Measurements from ENCODE around the gene INO80B.

INO80B gene

DNA sequence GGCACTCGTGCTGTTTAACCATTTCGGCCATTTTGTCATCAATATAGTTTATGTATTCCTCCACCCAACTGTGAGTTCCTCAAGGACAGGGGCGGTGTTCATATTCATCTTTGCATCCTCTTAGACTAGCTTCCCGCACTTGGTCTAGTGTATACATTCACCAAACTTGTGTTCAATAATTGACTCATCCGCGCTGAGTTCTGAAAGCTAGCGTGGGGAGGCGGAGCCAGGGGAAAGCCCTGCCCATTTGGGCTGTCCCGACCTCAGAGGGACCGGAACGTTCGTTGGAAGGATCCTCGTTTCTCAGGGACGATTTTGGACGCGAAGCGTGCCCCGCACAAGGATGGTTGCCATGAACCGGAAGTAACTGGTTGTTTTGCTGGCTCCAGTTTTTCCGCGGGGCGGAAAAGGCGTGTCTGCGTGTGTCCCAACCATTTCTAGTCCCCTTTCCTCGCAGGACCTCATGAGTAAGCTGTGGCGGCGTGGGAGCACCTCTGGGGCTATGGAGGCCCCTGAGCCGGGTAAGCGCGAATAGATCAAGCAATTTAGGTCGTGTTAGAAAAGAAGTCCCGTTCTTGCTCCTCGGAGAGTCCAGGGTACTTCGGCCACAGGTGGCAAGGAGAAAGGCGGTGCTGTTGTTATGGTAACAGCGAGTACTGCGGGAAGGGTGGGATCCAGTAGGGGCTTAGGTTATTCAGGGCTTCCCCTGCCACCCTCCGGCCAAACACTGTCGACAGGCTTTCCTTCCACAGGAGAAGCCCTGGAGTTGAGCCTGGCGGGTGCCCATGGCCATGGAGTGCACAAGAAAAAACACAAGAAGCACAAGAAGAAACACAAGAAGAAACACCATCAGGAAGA lies at the start of gene INO80B:
INO80B (plus strand) TSS at position 434 of the 858 bp plus-strand sequence; CDS start at position 464, 30 bp downstream.
- TF ChIP-seq, protein P1, sequence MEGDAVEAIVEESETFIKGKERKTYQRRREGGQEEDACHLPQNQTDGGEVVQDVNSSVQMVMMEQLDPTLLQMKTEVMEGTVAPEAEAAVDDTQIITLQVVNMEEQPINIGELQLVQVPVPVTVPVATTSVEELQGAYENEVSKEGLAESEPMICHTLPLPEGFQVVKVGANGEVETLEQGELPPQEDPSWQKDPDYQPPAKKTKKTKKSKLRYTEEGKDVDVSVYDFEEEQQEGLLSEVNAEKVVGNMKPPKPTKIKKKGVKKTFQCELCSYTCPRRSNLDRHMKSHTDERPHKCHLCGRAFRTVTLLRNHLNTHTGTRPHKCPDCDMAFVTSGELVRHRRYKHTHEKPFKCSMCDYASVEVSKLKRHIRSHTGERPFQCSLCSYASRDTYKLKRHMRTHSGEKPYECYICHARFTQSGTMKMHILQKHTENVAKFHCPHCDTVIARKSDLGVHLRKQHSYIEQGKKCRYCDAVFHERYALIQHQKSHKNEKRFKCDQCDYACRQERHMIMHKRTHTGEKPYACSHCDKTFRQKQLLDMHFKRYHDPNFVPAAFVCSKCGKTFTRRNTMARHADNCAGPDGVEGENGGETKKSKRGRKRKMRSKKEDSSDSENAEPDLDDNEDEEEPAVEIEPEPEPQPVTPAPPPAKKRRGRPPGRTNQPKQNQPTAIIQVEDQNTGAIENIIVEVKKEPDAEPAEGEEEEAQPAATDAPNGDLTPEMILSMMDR (conservative IDR thresholded peaks at IDR 0.05; ENCODE audit: control insufficient read depth, insufficient read depth, low read depth, low read length) = no peak
- DNase-seq (ENCODE audit: low read depth) = peak; percentile 99

DNA sequence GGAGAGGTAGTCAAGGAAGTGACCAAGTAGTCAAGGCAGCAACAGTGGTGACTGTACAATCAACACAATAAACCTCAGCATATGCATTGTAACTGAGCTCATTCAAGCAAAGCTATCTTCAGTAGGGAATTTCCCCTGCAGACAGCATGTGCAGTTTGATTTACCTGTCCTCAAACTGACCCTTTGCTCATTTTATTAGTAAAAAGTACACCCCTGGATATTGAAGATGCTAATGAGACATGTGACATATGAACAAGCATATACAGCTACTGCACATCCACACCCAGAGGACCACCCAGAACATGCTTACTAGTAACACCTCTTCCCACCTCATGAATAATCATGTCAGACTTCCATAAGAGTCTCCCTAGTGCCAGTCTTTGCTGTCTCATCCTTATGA lies 48.9 kb upstream of the INO80B start:
- H3K4me3 ChIP-seq (ENCODE audit: control insufficient read depth, low read depth, low read length) = no peak overlapping the region
- TF ChIP-seq, protein P1 (conservative IDR thresholded peaks at IDR 0.05; ENCODE audit: control insufficient read depth, insufficient read depth, low read depth, low read length) = no peak
- no peak for DNase-seq (ENCODE audit: low read depth)

More for the DNA sequence above, at the start of gene INO80B:
- peak within 1 kb of the TSS; percentile 94 for H3K4me3 ChIP-seq (ENCODE audit: control insufficient read depth, low read depth, low read length)

DNA sequence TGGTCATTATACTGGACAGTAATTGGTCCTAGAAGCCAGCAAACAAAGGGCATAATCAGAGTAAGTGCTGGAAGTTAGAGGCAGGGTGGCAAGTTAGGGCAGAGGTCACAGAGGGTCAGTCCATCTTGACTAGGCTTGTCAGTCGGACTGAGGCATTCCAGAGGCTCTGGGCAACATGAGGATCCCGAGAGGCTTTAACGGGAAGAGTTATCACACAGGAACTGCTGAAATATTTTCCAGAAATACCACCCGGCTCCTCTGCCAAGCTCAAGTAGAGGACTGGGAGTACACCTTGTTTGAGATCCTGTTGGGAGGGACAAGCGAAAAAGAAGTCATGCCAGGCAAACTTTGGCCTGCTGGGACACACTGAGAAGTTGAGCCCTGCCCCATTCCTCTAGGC lies 47.2 kb upstream of the INO80B start:
- TF ChIP-seq, protein P1 (conservative IDR thresholded peaks at IDR 0.05; ENCODE audit: control insufficient read depth, insufficient read depth, low read depth, low read length) = no peak
- no peak for DNase-seq (ENCODE audit: low read depth)
- H3K4me3 ChIP-seq (ENCODE audit: control insufficient read depth, low read depth, low read length) = no peak overlapping the region

- H3K4me3 ChIP-seq (ENCODE audit: control insufficient read depth, low read depth, low read length) = no peak overlapping the region
- TF ChIP-seq, protein P1 (conservative IDR thresholded peaks at IDR 0.05; ENCODE audit: control insufficient read depth, insufficient read depth, low read depth, low read length) = no peak
- no peak for DNase-seq (ENCODE audit: low read depth)
Measured at GRCh38 chr2:74413001-74413698, 41.7 kb upstream of the INO80B start.

- H3K4me3 ChIP-seq (ENCODE audit: control insufficient read depth, low read depth, low read length) = peak overlapping the region; percentile 55
- TF ChIP-seq, protein P1 (conservative IDR thresholded peaks at IDR 0.05; ENCODE audit: control insufficient read depth, insufficient read depth, low read depth, low read length) = no peak
- DNase-seq (ENCODE audit: low read depth) = no peak
Measured at GRCh38 chr2:74414441-74414840, 40.4 kb upstream of the INO80B start.

DNA sequence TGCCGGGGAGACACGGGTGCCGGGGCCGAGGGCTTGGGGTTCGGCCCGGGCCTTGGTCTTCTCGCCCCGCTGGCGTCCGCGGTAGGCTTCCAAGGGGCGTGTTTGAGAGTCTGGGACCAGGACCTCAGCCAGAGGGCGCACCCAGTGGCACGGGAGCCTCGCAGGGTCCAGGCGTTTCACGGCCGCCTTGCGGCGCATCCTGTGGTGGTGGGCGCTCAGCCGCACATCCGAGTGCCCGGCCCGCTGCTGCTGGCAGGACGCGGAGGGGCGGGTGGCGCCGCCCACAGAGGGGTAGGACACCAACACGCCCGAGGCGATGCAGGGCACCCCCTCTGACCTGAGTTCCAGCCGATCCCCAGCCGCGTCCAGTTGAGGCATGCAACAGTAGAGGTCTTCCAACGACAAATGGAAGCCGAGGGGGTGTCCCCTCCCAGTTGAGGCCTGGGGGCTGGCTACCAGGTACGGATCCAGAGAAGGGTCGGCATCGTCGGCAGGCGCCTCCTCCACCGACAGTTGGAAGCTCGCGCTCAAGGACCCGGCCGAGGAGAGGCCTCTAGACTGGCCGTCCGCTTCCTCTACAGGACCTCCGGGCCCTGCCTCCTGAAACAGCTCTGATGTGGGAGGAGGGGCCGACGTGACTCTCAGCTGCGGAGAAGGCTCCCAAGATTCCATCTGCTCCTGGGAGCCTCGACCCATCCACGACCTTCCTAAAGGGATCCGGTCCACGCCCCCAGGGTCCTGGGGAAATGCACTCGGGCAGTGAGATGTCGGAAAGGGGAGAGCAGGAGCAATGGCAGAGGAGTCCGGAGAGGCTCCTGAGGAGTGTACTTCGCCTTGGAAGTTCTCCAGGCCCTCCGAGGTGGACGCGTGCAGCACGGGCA lies 39.8 kb upstream of the INO80B start:
- peak; percentile 37 for DNase-seq (ENCODE audit: low read depth)
- TF ChIP-seq, protein P1 (conservative IDR thresholded peaks at IDR 0.05; ENCODE audit: control insufficient read depth, insufficient read depth, low read depth, low read length) = peak; percentile 32
- peak overlapping the region; percentile 55 for H3K4me3 ChIP-seq (ENCODE audit: control insufficient read depth, low read depth, low read length)
